Measurements from ENCODE around the gene DYNC2I2.

- TF ChIP-seq POLR2A (IDR thresholded peaks at IDR 0.05; ENCODE audit: low read length) (no peak), GATA1 (IDR thresholded peaks at IDR 0.05; ENCODE audit: low read depth, low read length) (no peak)
Observed at GRCh38 chr9:128619127-128619526, 37.5 kb downstream of the DYNC2I2 start.
